Fibroblast of lung (primary cell): Measurements from ENCODE around the gene ARHGEF12.

Source experiments
- CTCF ChIP-seq, 2 donors: IDR thresholded peaks in 1 of 2; conservative IDR thresholded peaks in 1 of 2; 1 replicate in 1 of 2; 2 replicates in 1 of 2; pipeline ENCODE4 v1.5.1; 2011 to 2012; ENCODE audit warnings: low read length in 2 of 2, control low read depth in 1 of 2, inconsistent platforms in 1 of 2, low read depth in 1 of 2, mild to moderate bottlenecking in 1 of 2
- EZH2 ChIP-seq: IDR thresholded peaks from 2 replicates; pipeline ENCODE4 v1.5.1; 2012; ENCODE audit warnings: low read length, control low read depth, mild to moderate bottlenecking; ENCODE audit errors: missing control alignments

- no peak for TF ChIP-seq CTCF (conservative IDR thresholded peaks at IDR 0.05 in 1 of 2, IDR thresholded peaks at IDR 0.05 in 1 of 2; ENCODE audit: low read depth in 1 of 2, low read length in 2 of 2)
- no peak for TF ChIP-seq EZH2
Observed at GRCh38 chr11:120501440-120501839, 165.2 kb downstream of the ARHGEF12 start.
